CD4-positive, alpha-beta T cell (primary cell): Measurements from ENCODE around the gene ZNF778. TPM values are rescaled to one million over a fixed set of nuclear protein-coding genes. Genes with fewer than 3 reads are reported as not detected.

Experiments used
- ATAC-seq: fragments of 200-7000 bp; cut with Tn5 transposase; one replicate; pipeline ENCODE4 v1.10.0; 2022; ENCODE audit warnings: mild to moderate bottlenecking; ENCODE audit not compliant: poor library complexity
- CTCF ChIA-PET: fragments of 350-600 bp; sonication (Branson Sonifier 250); formaldehyde crosslinking; loops from one replicate; lab custom pipeline; 2021; ENCODE audit warnings: antibody characterized with exemption, inconsistent platforms; lab: Charles Lee
- POLR2A ChIA-PET: fragments of 350-600 bp; sonication (Branson Sonifier 250); formaldehyde crosslinking; loops from one replicate; lab custom pipeline; 2021; ENCODE audit warnings: antibody characterized with exemption, inconsistent platforms; lab: Charles Lee
- DNase-seq, 14 experiments: peaks; one replicate each; pipeline ENCODE4 v3.0.0-alpha.2; 2013 to 2020; ENCODE audit warnings: mixed read lengths in 2 of 14
- H3K27ac ChIP-seq, 2 donors: one replicate each; pipeline versions ENCODE4 v1.5.1 to v1.7.0; 2013; ENCODE audit warnings: low read length in 2 of 2, low read depth in 1 of 2, mild to moderate bottlenecking in 1 of 2
- H3K27me3 ChIP-seq, 2 experiments: 1 replicate in 1 of 2; 2 replicates in 1 of 2; pipeline versions ENCODE4 v1.6.1 to v1.7.0; 2013; ENCODE audit warnings: low read length in 2 of 2, control low read depth in 1 of 2, mild to moderate bottlenecking in 1 of 2, moderate library complexity in 1 of 2; ENCODE audit not compliant: insufficient read depth in 2 of 2, control insufficient read depth in 1 of 2
- H3K36me3 ChIP-seq: one replicate; pipeline ENCODE4 v1.6.1; 2013; ENCODE audit warnings: low read length, control low read depth; ENCODE audit not compliant: insufficient read depth
- H3K4me1 ChIP-seq: one replicate; pipeline ENCODE4 v1.6.1; 2013; ENCODE audit warnings: low read length, control low read depth; ENCODE audit not compliant: insufficient read depth
- H3K4me3 ChIP-seq: one replicate; pipeline ENCODE4 v1.5.1; 2013; ENCODE audit warnings: mild to moderate bottlenecking, low read length, moderate library complexity
- H3K9me3 ChIP-seq, 2 experiments: 1 replicate in 1 of 2; 2 replicates in 1 of 2; pipeline versions ENCODE4 v1.6.1 to v1.7.0; 2013; ENCODE audit warnings: low read length in 2 of 2, mild to moderate bottlenecking in 2 of 2, control low read depth in 1 of 2, moderate library complexity in 1 of 2; ENCODE audit not compliant: control insufficient read depth in 1 of 2, insufficient read depth in 1 of 2
- H3K27ac Mint-ChIP-seq: one replicate; pipeline ENCODE4 v1.8.0; 2020; ENCODE audit warnings: mixed read lengths
- H3K27me3 Mint-ChIP-seq: one replicate; pipeline ENCODE4 v1.8.0; 2021; ENCODE audit warnings: mixed read lengths
- H3K36me3 Mint-ChIP-seq: one replicate; pipeline ENCODE4 v1.8.0; 2021; ENCODE audit warnings: low read depth, mixed read lengths
- H3K4me1 Mint-ChIP-seq: one replicate; pipeline ENCODE4 v1.8.0; 2021; ENCODE audit warnings: low read depth, mixed read lengths
- H3K4me3 Mint-ChIP-seq: one replicate; pipeline ENCODE4 v1.8.0; 2020; ENCODE audit warnings: mild to moderate bottlenecking, mixed read lengths
- H3K9me3 Mint-ChIP-seq: one replicate; pipeline ENCODE4 v1.8.0; 2020; ENCODE audit warnings: mixed read lengths
- CTCF ChIP-seq: fragments of 200-600 bp; IDR thresholded peaks from one replicate; pipeline ENCODE4 v1.8.0; 2022; ENCODE audit warnings: antibody characterized with exemption, mild to moderate bottlenecking
- intact Hi-C, 2 experiments: fragments of 100-400 bp; cut with DNase I in 1 of 2; cut with micrococcal nuclease in 1 of 2; formaldehyde crosslinking; loops; one replicate each; pipeline versions ENCODE4 v1.15.1 to v1.9.0; 2023 to 2025; cut with DNase I, micrococcal nuclease
- total RNA-seq, 174 experiments: library from RNA in 2 of 174; stranded (reverse) in 2 of 174; gene quantifications; one replicate each; pipeline ENCODE4 v1.2.3 and lab custom pipeline; 2021 to 2026

The ZNF778 gene
- total RNA-seq, 2 experiments from 2014 or later = 4.0 to 6.7 TPM

- H3K4me1 Mint-ChIP-seq = no peaks in the 10 kb centered on the region
- CTCF ChIA-PET = no interaction called here
Measured at GRCh38 chr16:89179148-89179484, 38.4 kb upstream of the ZNF778 start.

DNA sequence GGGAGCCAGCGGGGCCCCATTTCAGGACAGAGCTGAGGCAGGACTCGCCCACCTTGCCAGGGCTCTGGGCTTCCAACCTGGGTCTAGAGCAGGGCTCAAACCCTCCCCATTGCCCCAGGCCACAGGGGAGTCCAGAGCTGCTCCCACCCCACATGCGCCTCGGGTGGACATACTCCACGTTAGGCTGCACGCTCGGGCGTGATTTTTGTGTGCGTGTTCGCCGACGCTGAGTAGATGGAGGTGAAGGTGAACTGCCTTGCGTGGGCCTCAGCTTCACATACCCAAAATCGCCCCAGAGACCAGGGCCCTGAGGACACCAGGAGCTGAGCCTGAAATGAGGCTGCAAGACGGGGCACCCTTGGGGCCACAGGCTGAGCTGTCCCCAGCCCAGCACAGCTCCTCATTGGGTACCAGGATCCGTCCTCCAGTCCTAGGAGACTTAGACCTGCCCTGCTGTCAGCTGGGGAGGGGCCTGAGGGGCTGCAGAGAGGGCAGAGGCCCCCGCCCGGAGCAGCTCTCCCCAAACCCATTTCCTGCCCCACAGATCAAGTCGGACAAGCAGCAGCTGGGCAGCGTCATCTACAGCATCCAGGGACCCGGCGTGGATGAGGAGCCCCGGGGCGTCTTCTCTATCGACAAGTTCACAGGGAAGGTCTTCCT, 37.7 kb upstream of the ZNF778 start:
- Histone ChIP-seq H3K9me3 (no peaks in the 10 kb centered on the region), H3K4me3 (no peak overlapping the region), H3K27me3 (no peaks in the 10 kb centered on the region), H3K36me3 (no peaks in the 10 kb centered on the region), H3K4me1 (peaks cover 7% of the 10 kb centered on the region), H3K27ac (no peak overlapping the region)
- TF ChIP-seq CTCF = no peak
- H3K27me3 Mint-ChIP-seq = no peaks in the 10 kb centered on the region
- H3K27ac Mint-ChIP-seq = no peak overlapping the region
- DNase-seq (no peak), ATAC-seq (no peak)
- H3K9me3 Mint-ChIP-seq = no peaks in the 10 kb centered on the region
- H3K36me3 Mint-ChIP-seq = no peaks in the 10 kb centered on the region
- intact Hi-C loops = no loop called here
- H3K4me1 Mint-ChIP-seq = no peaks in the 10 kb centered on the region
- ChIA-PET CTCF (no interaction called here), POLR2A (no interaction called here)
- H3K4me3 Mint-ChIP-seq = no peak overlapping the region

More at GRCh38 chr16:89179148-89179484, 38.4 kb upstream of the ZNF778 start:
- Mint-ChIP-seq H3K4me3 (no peak overlapping the region), H3K27me3 (no peaks in the 10 kb centered on the region), H3K9me3 (no peaks in the 10 kb centered on the region), H3K27ac (no peak overlapping the region), H3K36me3 (no peaks in the 10 kb centered on the region)
- ATAC-seq (no peak), DNase-seq (no peak)
- Histone ChIP-seq H3K9me3 (no peaks in the 10 kb centered on the region), H3K36me3 (no peaks in the 10 kb centered on the region), H3K4me1 (peaks cover 7% of the 10 kb centered on the region), H3K27me3 (no peaks in the 10 kb centered on the region), H3K4me3 (no peak overlapping the region), H3K27ac (no peak overlapping the region)
- POLR2A ChIA-PET = no interaction called here
- TF ChIP-seq CTCF = no peak
- intact Hi-C loops = no loop called here

GRCh38 chr16:89183463-89183862, 34.0 kb upstream of the ZNF778 start:
- Mint-ChIP-seq H3K4me1 (no peaks in the 10 kb centered on the region), H3K27ac (peak overlapping the region; percentile 44), H3K9me3 (no peaks in the 10 kb centered on the region), H3K4me3 (no peak overlapping the region), H3K36me3 (no peaks in the 10 kb centered on the region), H3K27me3 (no peaks in the 10 kb centered on the region)
- CTCF ChIA-PET = no interaction called here
- Histone ChIP-seq H3K27ac (no peak overlapping the region), H3K27me3 (no peaks in the 10 kb centered on the region), H3K9me3 (peaks cover 0 to 14% of the 10 kb centered on the region in 2 experiments), H3K36me3 (no peaks in the 10 kb centered on the region), H3K4me3 (no peak overlapping the region), H3K4me1 (peaks cover 7% of the 10 kb centered on the region)
- POLR2A ChIA-PET = interaction anchor here (1.0 kb wide), 1 partner anchor 9 kb away, joined by 3 read pairs; no protein-coding TSS in a partner anchor
- ATAC-seq = no peak
- intact Hi-C loops = no loop called here
- no peak for TF ChIP-seq CTCF
- peak in 1 of 14 experiments; percentile 3 for DNase-seq
